Ovary (tissue), 9 donors: ENCODE measurements around the gene PHETA2. TPM values are rescaled to one million over a fixed set of nuclear protein-coding genes. Genes with fewer than 3 reads are reported as not detected.

Experiments used
- DNase-seq, 5 donors: peaks; one replicate each; pipeline ENCODE4 v3.0.0-alpha.2; 2019 to 2020
- H3K27ac ChIP-seq, 2 donors: fragments of 200-600 bp; one replicate each; pipeline versions ENCODE4 v1.5.1 to v1.8.0; 2019 to 2022
- H3K27me3 ChIP-seq: fragments of 200-600 bp; one replicate; pipeline ENCODE4 v1.8.0; 2022
- H3K36me3 ChIP-seq: fragments of 200-600 bp; sonication (generic); one replicate; pipeline ENCODE4 v1.5.1; 2019
- H3K4me1 ChIP-seq: one replicate; pipeline ENCODE4 v1.8.1; 2013; ENCODE audit warnings: mild to moderate bottlenecking, moderate library complexity; ENCODE audit not compliant: insufficient read depth
- H3K4me3 ChIP-seq: fragments of 200-600 bp; sonication (generic); one replicate; pipeline ENCODE4 v1.5.1; 2017
- H3K9me3 ChIP-seq, 2 donors: fragments of 200-600 bp in 1 of 2; sonication (generic) in 1 of 2; one replicate each; pipeline versions ENCODE4 v1.5.1 to v1.8.1; 2013 to 2019; ENCODE audit warnings: mild to moderate bottlenecking in 1 of 2, moderate library complexity in 1 of 2
- EP300 ChIP-seq: sonication (generic); formaldehyde crosslinking; IDR thresholded peaks from one replicate; pipeline ENCODE4 v1.6.1; 2017; ENCODE audit warnings: antibody characterized with exemption
- POLR2A ChIP-seq: fragments of 450-650 bp; IDR thresholded peaks from one replicate; pipeline ENCODE4 v1.6.1; 2017; ENCODE audit warnings: antibody characterized with exemption, mild to moderate bottlenecking, moderate library complexity
- WGBS, 3 donors: extraction: QIAGEN DNeasy Blood & Tissue Kit in 1 of 3; methylation state at CpG; one replicate each; pipeline versions ENCODE4 v1.1.5 to v1.1.7; 2013 to 2017; 5-methylcytosine and 5-hydroxymethylcytosine counted together
- intact Hi-C, 4 donors: fragments of 100-400 bp; cut with DNase I; formaldehyde crosslinking; loops; one replicate each; pipeline versions ENCODE4 v1.11.0 to v1.15.1; 2022 to 2023
- polyA plus RNA-seq, 2 donors: library from polyadenylated mRNA; stranded (reverse); fragments of 200-250 nt in 1 of 2; fragments of 350-450 nt in 1 of 2; fragmentation: Illumina TruSeq in 1 of 2; extraction: RNeasy Lipid Tissue Mini Kit (QIAGEN cat#74804) in 1 of 2; gene quantifications; one replicate each; pipeline ENCODE4 v1.2.3, GENCODE V29; 2013 to 2014
- total RNA-seq, 7 donors: library from RNA; depleted of rRNA in 2 of 7; stranded (reverse); fragments of >200 nt in 2 of 7; fragmentation: NEBNext Ultra II Directional in 3 of 7; extraction: Animal tissue kit (Norgen Biotek cat#: 25700) in 3 of 7; gene quantifications; one replicate each; pipeline versions ENCODE4 v1.1.0 to v1.2.4, GENCODE V29; 2016 to 2023
- TF ChIP-seq, protein P1 (sequence below), 3 donors: fragments of 450-650 bp in 2 of 3; fragments of 200-600 bp in 1 of 3; IDR thresholded peaks; one replicate each; pipeline versions ENCODE4 v1.5.1 to v1.8.0; 2016 to 2022; ENCODE audit warnings: antibody characterized with exemption in 3 of 3, mild to moderate bottlenecking in 1 of 3
- donor health status: DM: no; HTN: no; CAD: no; lungs with moderate emphysema.
- donor health status: DM: no; HTN: no; CAD: no.
- donor health status: Bipolar disorder and iron deficiency.
- donor health status: DM: yes; HTN: yes; CAD: no.
- donor health status: DM: no; HTN: no; CAD: no.
- donor health status: DM: yes; HTN: yes; CAD: no.

PHETA2 gene
- total and polyA plus RNA-seq, 9 donors, result 3.4 to 10.2 (median 8.0) TPM

DNA sequence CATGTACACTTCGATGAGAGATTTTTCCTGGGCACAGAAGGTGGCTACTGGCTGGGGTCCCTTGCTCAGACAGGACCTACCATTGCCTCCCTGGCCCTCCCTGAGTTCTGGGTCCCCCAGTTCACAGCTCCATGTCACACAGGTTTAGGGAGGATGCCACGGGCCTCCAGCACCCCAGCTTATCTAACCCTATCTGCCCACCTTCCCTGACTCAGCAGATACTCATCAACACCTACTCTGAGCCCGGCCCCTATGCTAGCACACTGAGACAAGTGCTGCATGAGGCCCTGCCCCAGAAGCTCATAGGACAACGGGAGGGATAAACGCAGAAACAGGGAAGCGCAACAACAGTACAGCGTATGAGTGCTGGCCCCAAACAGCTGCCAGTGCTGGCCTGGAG lies 13.0 kb upstream of the PHETA2 start:
- H3K9me3 ChIP-seq, result no peaks in the 10 kb centered on the region
- H3K4me3 ChIP-seq, result no peak overlapping the region
- DNase-seq, result no peak
- WGBS, 3 donors, result 87 to 95% (median 88%) methylated on average over 7 of the region's 7 CpGs
- no peak for TF ChIP-seq POLR2A
- TF ChIP-seq, protein P1, sequence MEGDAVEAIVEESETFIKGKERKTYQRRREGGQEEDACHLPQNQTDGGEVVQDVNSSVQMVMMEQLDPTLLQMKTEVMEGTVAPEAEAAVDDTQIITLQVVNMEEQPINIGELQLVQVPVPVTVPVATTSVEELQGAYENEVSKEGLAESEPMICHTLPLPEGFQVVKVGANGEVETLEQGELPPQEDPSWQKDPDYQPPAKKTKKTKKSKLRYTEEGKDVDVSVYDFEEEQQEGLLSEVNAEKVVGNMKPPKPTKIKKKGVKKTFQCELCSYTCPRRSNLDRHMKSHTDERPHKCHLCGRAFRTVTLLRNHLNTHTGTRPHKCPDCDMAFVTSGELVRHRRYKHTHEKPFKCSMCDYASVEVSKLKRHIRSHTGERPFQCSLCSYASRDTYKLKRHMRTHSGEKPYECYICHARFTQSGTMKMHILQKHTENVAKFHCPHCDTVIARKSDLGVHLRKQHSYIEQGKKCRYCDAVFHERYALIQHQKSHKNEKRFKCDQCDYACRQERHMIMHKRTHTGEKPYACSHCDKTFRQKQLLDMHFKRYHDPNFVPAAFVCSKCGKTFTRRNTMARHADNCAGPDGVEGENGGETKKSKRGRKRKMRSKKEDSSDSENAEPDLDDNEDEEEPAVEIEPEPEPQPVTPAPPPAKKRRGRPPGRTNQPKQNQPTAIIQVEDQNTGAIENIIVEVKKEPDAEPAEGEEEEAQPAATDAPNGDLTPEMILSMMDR (IDR thresholded peaks at IDR 0.05), result no peak
- no peak for TF ChIP-seq EP300
- intact Hi-C loops, result no loop called here
- no peaks in the 10 kb centered on the region for H3K36me3 ChIP-seq
- no peaks in the 10 kb centered on the region for H3K4me1 ChIP-seq
- H3K27ac ChIP-seq, result no peak overlapping the region
- H3K27me3 ChIP-seq, result no peaks in the 10 kb centered on the region

DNA sequence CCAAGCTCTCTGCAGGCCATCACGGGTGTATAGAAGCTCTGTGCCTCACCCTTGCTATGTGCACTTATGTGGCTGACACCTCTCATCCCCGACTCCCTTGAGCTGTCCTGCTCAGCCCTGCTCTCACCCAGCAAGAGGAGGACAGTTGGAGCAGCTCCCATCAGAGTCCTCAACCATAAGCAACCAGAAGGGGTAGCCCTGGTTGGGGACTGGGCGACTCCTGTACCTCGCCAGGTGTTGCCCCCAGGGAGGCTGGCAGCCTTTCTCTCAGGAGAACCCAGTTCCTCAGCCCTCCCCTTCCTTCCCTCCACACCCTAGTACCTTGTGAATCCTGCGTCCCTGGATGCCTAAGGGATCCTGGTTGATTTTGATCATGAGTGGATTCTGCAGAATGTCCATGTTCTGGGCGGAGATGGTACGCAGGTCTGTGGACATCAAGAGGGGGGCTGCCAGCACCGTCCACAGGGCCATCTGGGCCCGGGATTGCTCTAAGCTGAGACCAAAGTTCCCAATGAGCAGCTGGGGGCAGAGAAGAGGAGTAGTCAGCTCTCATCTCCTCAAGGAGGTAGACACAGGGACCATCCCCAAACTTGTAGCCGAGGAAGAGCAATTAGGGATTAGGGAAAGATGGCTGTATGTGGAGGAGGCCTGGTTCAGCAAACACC lies 11.4 kb upstream of the PHETA2 start:
- 91 to 94% (median 92%) methylated on average over 10 of the region's 10 CpGs for WGBS, 3 donors
- TF ChIP-seq, protein P1 (IDR thresholded peaks at IDR 0.05), result no peak
- TF ChIP-seq EP300 (no peak), POLR2A (no peak)
- Histone ChIP-seq H3K4me1 (no peaks in the 10 kb centered on the region), H3K9me3 (no peaks in the 10 kb centered on the region), H3K27ac (no peak overlapping the region), H3K4me3 (no peak overlapping the region), H3K36me3 (no peaks in the 10 kb centered on the region), H3K27me3 (no peaks in the 10 kb centered on the region)
- intact Hi-C loops, result no loop called here
- DNase-seq, result no peak

DNA sequence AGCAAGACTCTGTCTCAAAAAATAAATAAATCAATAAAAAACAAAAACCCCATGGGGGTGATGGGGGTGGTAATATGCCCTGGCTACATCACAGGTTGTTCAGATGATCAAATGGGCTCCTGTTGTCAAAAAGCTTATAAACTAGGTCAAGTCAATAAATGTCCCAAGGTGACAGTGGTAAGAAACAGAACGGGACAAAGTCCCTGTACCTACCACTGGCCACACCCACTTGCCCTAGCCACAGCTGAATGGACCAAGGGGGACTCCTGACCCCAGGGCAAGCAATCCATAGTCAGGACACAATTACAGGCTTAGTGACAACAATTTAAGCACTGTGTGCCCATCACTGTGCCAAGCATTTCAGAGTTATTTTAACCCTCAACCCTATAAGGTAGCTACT lies 9.4 kb upstream of the PHETA2 start:
- Histone ChIP-seq H3K36me3 (no peaks in the 10 kb centered on the region), H3K9me3 (no peaks in the 10 kb centered on the region), H3K4me3 (no peak overlapping the region), H3K27ac (no peak overlapping the region), H3K27me3 (no peaks in the 10 kb centered on the region), H3K4me1 (no peaks in the 10 kb centered on the region)
- 91 to 100% (median 96%) methylated on average over 1 of the region's 1 CpG for WGBS, 3 donors
- TF ChIP-seq EP300 (no peak), POLR2A (no peak)
- TF ChIP-seq, protein P1 (IDR thresholded peaks at IDR 0.05), result no peak
- no peak for DNase-seq
- intact Hi-C loops, result no loop called here

DNA sequence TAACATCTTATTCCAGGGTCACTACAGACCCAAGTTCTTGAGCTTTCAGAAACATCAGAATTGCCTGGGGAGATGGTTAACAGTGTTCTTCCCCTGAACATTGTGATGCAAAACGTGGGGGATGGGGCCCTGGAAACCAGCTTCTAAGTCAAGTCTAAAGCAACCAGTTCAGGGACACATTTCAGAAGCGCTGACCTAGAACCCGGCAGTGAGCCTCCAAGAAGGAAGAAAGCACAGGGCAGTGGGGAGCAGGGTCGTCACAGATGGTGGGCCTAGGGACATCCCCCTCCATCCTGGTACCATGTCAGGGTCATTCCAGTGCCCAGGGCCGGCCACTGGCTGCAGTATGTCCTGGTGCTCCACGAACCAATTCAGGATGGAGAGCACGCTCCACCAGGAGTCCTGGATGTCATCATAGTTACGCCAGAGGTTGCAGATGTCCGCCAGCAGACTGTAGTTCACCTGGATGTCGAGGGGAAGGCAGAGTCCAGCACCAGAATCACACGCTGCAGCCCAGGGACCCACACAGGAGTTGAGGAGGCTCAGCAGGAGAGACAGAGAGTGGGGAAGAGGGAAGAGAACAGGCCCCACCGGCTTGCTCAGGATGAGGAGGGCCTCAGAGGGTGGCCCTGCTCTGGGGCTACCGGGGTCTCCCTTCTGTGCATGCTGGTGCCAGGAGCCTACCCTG lies 8.5 kb upstream of the PHETA2 start:
- intact Hi-C loops, result no loop called here
- TF ChIP-seq POLR2A (no peak), EP300 (no peak)
- TF ChIP-seq, protein P1 (IDR thresholded peaks at IDR 0.05), result no peak
- Histone ChIP-seq H3K27me3 (no peaks in the 10 kb centered on the region), H3K9me3 (no peaks in the 10 kb centered on the region), H3K27ac (no peak overlapping the region), H3K36me3 (no peaks in the 10 kb centered on the region), H3K4me1 (no peaks in the 10 kb centered on the region), H3K4me3 (no peak overlapping the region)
- DNase-seq, result peak in 1 of 5 donors; percentile 13
- WGBS, 3 donors, result 75 to 80% (median 77%) methylated on average over 11 to 13 of the region's 13 CpGs
